Caki2 (cell line): Measurements from ENCODE around the gene SKIC2. TPM values are rescaled to one million over a fixed set of nuclear protein-coding genes. Genes with fewer than 3 reads are reported as not detected.
A peak's percentile ranks its signal among the peaks of the same experiment; 100 is the strongest.

ENCODE experiments used
- DNase-seq: peaks from one replicate; pipeline ENCODE4 v3.0.0-alpha.2; 2015; ENCODE audit warnings: low read depth
- in situ Hi-C: cut with HindIII; loops from 2 replicates; pipeline ENCODE4 v1.10.0; 2016; ENCODE audit warnings: low sequenced_read_pairs, low pct_unique_long_range_greater_than_20kb, mixed read lengths
- total RNA-seq: library from RNA; depleted of rRNA; stranded (reverse); fragments of >200 nt; shearing (Covaris generic); gene quantifications from 2 replicates; pipeline ENCODE4 v1.2.3, GENCODE V29; 2014; ENCODE audit warnings: low replicate concordance

The SKIC2 gene
- total RNA-seq, 1 experiment from 2014 or later = 29.2 TPM

DNA sequence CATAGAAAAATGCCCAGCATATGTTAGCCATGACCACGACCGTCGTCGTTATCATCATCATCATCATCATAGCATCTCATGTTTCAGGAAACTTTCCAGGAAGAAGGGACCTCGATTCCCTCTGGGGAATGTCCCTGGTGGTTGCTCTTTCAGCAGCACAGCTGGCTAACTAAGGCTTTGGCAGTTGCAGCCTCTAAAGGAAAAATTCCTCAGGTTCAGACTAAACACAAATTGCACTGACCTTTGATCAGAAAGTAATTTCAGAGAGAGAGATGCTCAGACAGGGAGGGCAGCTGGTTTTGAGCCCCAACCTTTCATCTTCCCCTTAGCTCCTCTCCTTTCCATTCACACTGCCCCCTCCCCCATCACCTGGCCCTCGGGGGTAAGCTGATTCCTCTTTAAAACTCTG, 18.7 kb upstream of the SKIC2 start:
- DNase-seq = peak; percentile 41
- in situ Hi-C loops = no loop called here

DNA sequence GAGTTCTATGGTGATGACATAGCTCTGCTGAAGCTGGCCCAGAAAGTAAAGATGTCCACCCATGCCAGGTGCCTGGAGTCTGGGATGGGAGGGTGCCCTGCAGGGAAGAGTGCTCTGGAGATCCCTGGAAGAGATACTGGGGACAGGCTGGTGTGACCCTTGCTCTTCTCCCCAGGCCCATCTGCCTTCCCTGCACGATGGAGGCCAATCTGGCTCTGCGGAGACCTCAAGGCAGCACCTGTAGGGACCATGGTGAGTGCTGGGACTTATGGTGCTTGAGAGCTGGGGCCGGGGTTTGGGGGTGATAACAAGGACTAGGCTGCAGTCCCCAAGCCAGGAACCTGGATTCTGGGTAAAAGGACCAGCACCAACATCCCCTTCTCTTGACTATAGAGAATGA, 15.2 kb upstream of the SKIC2 start:
- DNase-seq = no peak

DNA sequence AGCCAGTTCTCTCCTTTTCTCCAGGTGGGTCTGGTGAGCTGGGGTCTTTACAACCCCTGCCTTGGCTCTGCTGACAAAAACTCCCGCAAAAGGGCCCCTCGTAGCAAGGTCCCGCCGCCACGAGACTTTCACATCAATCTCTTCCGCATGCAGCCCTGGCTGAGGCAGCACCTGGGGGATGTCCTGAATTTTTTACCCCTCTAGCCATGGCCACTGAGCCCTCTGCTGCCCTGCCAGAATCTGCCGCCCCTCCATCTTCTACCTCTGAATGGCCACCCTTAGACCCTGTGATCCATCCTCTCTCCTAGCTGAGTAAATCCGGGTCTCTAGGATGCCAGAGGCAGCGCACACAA, 13.8 kb upstream of the SKIC2 start:
- in situ Hi-C loops = no loop called here
- DNase-seq = no peak

More for the DNA sequence above, 15.2 kb upstream of the SKIC2 start:
- in situ Hi-C loops = no loop called here

DNA sequence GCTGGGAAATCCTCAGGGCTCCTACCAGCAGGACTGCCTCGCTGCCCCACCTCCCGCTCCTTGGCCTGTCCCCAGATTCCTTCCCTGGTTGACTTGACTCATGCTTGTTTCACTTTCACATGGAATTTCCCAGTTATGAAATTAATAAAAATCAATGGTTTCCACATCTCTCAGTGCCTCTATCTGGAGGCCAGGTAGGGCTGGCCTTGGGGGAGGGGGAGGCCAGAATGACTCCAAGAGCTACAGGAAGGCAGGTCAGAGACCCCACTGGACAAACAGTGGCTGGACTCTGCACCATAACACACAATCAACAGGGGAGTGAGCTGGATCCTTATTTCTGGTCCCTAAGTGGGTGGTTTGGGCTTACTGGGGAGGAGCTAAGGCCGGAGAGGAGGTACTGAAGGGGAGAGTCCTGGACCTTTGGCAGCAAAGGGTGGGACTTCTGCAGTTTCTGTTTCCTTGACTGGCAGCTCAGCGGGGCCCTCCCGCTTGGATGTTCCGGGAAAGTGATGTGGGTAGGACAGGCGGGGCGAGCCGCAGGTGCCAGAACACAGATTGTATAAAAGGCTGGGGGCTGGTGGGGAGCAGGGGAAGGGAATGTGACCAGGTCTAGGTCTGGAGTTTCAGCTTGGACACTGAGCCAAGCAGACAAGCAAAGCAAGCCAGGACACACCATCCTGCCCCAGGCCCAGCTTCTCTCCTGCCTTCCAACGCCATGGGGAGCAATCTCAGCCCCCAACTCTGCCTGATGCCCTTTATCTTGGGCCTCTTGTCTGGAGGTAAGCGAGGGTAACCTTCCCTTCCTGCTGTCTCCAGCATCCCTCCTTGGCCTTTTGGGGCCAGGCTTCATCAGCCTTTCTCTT, 13.2 kb upstream of the SKIC2 start, which contains the start of gene CFB:
Gene CFB (plus strand): TSS at position 589 of the 863 bp plus-strand sequence. CDS start 127 bp downstream, at position 716.
- in situ Hi-C loops = no loop called here
- DNase-seq = peak; percentile 75

DNA sequence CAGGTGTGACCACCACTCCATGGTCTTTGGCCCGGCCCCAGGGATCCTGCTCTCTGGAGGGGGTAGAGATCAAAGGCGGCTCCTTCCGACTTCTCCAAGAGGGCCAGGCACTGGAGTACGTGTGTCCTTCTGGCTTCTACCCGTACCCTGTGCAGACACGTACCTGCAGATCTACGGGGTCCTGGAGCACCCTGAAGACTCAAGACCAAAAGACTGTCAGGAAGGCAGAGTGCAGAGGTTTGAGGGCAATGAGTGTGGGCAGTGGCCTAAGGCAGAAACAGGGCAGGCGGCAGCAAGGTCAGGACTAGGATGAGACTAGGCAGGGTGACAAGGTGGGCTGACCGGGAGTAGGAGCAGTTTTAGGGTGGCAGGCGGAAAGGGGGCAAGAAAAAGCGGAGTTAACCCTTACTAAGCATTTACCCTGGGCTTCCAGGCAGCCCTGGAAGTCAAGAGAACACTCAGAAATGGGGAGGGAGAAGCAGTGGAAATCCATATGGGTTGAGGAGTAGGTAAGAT, 12.5 kb upstream of the SKIC2 start:
- DNase-seq = no peak
- in situ Hi-C loops = no loop called here

- DNase-seq = no peak
- in situ Hi-C loops = no loop called here
These were observed 11.8 kb upstream of the SKIC2 start for GRCh38 chr6:31947070-31947675.

- in situ Hi-C loops = no loop called here
These were observed 11.1 kb upstream of the SKIC2 start for GRCh38 chr6:31947864-31948263.

GRCh38 chr6:31948306-31948705, 10.7 kb upstream of the SKIC2 start:
- no peak for DNase-seq
- in situ Hi-C loops = no loop called here

More at GRCh38 chr6:31947864-31948263, 11.1 kb upstream of the SKIC2 start:
- DNase-seq = no peak

- in situ Hi-C loops = no loop called here
- peak; percentile 79 for DNase-seq
These were observed 10.1 kb upstream of the SKIC2 start for GRCh38 chr6:31948753-31949413.

DNA sequence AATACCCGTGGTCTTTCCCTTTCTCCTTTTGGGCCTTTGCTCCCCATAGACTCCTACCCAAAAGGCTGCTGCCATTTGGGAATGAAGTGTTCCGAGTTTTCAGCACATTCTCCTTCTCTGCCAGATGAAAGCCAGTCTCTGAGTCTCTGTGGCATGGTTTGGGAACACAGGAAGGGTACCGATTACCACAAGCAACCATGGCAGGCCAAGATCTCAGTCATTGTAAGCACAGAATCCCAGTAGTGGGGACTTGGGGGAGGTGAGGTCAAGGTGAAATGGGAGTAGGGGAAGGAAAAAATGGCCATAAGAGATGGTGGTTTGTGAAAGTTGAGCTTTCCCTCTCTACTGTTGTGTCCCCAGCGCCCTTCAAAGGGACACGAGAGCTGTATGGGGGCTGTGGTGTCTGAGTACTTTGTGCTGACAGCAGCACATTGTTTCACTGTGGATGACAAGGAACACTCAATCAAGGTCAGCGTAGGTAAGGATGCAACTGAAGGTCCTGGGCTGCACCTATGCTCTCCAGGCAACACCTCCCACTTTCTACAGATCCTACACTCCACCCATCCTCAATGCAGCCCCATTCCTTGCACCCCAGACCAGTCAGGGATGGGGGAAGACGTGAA, 8.9 kb upstream of the SKIC2 start:
- in situ Hi-C loops = no loop called here
- no peak for DNase-seq

DNA sequence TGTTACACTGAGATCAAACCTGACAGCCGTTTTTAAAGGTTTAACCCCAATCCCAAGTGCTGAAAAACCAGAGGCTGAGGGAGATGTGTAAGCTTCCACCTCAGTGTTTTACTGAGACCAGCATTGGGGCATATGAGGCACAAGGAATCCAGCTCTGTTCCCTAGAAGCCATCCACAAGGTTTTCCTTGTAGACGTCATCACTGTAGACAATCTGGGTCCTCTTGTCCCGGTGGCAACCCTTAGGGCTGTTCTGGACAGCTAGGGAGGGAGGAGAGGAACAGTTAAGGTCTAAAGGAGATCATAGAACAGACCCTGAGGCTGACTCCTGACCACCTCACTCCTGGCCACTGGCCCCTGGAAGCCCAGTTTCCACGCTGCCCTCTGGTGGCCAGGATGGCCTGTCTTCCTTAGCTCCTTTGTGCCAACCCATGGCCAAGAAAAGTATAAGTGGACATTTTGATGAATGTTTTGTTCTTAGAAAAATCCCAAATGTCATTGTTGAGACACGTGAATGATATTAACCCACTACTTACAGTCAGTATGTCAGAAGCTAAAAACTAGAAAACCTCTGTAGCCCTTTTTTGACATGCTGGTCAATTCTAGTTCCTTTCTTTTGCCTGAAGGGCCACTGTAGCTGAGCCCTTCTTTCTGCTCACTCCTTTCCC, 6.7 kb upstream of the SKIC2 start:
- in situ Hi-C loops = no loop called here
- peak; percentile 53 for DNase-seq

- in situ Hi-C loops = no loop called here
- no peak for DNase-seq
These were observed 6.1 kb upstream of the SKIC2 start for GRCh38 chr6:31952890-31953289.

DNA sequence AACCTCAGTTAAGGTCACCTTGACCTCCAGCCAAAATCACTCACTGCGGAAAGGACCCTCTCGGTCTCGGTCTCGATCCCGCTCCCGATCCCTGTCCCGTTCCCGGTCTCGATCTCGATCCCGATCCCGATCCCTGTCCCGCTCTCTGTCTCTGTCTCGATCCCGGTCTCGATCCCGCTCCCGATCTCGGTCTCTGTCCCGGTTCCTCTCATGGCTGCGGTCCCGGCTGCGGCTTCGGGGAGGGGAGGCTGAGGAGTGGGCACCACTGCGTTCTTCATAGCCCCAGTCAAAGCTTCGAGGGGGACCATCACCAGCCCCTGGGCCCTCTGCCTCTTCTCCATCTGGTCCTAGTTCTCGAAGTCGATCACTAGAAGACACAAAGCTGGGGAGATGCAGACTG, 4.5 kb upstream of the SKIC2 start:
- in situ Hi-C loops = no loop called here
- DNase-seq = no peak

- in situ Hi-C loops = no loop called here
- no peak for DNase-seq
These were observed 2.2 kb upstream of the SKIC2 start for GRCh38 chr6:31956796-31957195.

- DNase-seq = no peak
- in situ Hi-C loops = no loop called here
These were observed 599 bp upstream of the SKIC2 start for GRCh38 chr6:31958412-31958740.

DNA sequence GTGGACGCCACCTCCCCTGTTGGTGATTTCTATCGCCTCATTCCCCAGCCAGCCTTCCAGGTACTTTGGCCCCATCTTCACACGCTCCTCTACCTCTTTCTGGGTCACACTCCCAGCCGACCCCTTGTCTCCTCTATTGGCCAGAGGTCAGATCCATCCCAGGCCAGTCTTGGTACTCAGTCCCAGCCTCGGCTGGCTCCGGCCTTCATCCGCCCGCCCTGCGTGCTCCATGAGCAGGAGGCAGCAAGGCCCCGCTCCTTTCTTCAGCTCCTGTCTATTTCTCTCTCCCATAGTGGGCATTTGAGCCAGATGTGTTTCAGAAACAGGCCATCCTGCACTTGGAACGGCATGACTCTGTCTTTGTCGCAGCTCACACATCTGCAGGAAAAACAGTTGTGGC, 2.6 kb downstream of the SKIC2 start:
- no peak for DNase-seq
- in situ Hi-C loops = no loop called here

GRCh38 chr6:31963921-31964320, 4.9 kb downstream of the SKIC2 start:
- in situ Hi-C loops = no loop called here

GRCh38 chr6:31965700-31966099, 6.7 kb downstream of the SKIC2 start:
- no peak for DNase-seq
- in situ Hi-C loops = no loop called here

More at GRCh38 chr6:31963921-31964320, 4.9 kb downstream of the SKIC2 start:
- DNase-seq = no peak
